DOHH2 (cell line): ENCODE results near the gene UNKL.

Source experiments
- CTCF ChIP-seq: fragments of 200-600 bp; sonication (generic); IDR thresholded peaks from one replicate; pipeline ENCODE4 v1.5.1; 2014; ENCODE audit warnings: antibody characterized with exemption, mild to moderate bottlenecking, low read depth, low read length; ENCODE audit not compliant: poor library complexity, severe bottlenecking
- EZH2phosphoT487 ChIP-seq: fragments of 200-600 bp; sonication (generic); IDR thresholded peaks from 2 replicates; pipeline ENCODE4 v1.6.1; 2017; ENCODE audit warnings: borderline replicate concordance, mild to moderate bottlenecking, antibody characterized with exemption, low read length, moderate library complexity, mixed read lengths

GRCh38 chr16:1361685-1362360 is 52.7 kb downstream of the UNKL start:
- TF ChIP-seq EZH2phosphoT487 (no peak), CTCF (no peak)
